HFF-Myc (cell line): ENCODE results near the gene BIN2.
"Not testable (repeated sequence)": the region's sequence is repeated elsewhere in the genome, so short reads cannot be mapped to it uniquely, and the experiment has no call there.

Experiments
- DNase-seq: peaks from one replicate; pipeline ENCODE4 v3.0.0-alpha.2; 2011; ENCODE audit warnings: low read depth; ENCODE audit errors: extremely low read depth
- H3K4me3 ChIP-seq: replicated peaks from 2 replicates; pipeline ENCODE4 v1.5.1; 2011; ENCODE audit warnings: low read depth, mild to moderate bottlenecking, control low read depth, low read length
- TF ChIP-seq, protein P1 (sequence below): IDR thresholded peaks from 2 replicates; pipeline ENCODE4 v1.5.1; 2012; ENCODE audit warnings: mild to moderate bottlenecking, low read depth, low read length, control low read depth; ENCODE audit errors: missing control alignments

BIN2 gene

DNA sequence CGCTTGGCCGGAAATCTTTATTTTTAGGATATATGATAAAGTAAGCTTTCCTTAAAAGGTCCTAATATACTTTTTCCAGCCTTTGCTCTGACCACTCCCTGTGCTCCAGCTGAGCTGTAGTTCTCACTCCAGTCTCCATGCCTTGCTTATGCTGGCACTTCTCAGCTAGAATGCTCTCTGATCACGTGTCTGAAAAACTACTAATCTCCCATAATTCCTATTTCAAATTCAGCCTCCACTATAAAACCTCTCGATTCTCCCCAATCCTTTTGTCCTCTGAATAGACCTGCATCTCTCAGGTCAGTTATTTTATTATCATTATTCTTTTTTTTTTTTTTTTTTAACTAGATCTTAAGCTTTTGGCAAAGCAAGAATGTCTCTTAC is 3.7 kb downstream of the BIN2 start:
- H3K4me3 ChIP-seq = no peak overlapping the region
- TF ChIP-seq, protein P1, sequence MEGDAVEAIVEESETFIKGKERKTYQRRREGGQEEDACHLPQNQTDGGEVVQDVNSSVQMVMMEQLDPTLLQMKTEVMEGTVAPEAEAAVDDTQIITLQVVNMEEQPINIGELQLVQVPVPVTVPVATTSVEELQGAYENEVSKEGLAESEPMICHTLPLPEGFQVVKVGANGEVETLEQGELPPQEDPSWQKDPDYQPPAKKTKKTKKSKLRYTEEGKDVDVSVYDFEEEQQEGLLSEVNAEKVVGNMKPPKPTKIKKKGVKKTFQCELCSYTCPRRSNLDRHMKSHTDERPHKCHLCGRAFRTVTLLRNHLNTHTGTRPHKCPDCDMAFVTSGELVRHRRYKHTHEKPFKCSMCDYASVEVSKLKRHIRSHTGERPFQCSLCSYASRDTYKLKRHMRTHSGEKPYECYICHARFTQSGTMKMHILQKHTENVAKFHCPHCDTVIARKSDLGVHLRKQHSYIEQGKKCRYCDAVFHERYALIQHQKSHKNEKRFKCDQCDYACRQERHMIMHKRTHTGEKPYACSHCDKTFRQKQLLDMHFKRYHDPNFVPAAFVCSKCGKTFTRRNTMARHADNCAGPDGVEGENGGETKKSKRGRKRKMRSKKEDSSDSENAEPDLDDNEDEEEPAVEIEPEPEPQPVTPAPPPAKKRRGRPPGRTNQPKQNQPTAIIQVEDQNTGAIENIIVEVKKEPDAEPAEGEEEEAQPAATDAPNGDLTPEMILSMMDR = no peak
- no peak for DNase-seq

DNA sequence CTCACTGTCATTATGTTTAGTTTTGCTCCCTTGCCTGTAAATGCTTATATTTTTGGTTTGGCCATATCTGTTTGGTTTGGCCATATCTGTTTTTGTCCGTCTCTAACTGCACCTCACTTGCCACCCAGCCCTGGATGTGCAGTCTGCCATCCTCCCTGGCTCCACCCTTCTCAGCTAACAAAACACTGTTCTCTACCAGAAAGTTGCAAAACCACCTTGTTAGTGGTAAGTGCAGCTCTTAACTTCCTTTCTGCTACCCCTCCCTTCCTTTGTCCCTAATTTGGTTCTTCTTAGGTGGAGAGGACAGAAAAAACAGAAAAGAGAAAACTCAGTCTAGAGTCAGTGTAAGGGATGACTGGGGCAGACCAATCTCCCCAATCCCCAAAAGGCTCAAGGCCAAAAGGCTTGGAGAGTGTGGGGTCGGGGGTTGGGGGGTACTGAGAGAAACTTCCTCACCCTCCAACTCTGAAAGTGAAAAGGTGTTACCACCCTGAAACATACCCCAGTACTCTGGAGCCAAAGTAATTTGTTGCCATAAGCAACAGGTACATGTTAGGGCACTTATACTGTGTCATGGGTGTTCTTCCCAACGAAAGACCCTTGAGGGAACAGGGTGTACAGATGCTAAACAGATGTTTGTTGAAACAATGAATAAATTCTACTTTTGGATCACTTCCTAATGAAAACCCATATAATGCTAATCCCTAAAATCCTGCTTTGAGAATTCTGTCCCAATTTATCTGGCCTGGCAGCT is 5.0 kb downstream of the BIN2 start:
- DNase-seq = no peak
- no peak overlapping the region for H3K4me3 ChIP-seq
- TF ChIP-seq, protein P1 = no peak

DNA sequence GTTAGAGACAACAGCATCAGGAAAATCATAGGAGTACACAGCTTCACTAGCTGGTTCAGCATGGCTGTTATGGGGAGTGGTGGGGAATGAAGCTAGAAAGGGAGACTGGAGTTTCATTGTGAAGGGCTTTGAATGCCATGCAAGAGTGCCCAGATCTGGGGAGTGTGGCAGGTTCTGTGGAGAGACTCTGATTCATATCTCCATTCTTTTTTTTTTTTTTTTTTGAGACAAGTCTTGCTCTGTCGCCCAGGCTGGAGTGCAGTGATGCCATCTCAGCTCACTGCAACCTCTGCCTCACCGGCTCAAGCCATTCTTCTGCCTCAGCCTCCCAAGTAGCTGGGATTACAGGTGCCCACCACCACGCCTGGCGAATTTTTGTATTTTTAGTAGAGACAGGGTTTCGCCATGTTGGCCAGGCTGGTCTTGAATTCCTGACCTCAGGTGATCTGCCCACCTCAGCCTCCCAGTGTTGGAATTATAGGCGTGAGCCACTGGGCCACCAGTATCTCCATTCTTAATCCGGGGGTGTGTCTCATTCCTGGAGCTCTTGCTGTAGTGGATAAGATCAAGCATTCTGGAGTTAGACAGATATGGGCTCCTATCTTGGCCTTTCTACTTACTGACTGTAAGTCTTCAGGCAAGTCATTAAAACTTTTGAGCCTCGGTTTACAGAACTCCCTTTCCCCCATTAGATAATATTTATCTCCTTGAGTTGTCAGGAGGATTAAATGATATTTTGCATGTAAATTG is 5.7 kb downstream of the BIN2 start:
- not testable (repeated sequence) for H3K4me3 ChIP-seq, DNase-seq

DNA sequence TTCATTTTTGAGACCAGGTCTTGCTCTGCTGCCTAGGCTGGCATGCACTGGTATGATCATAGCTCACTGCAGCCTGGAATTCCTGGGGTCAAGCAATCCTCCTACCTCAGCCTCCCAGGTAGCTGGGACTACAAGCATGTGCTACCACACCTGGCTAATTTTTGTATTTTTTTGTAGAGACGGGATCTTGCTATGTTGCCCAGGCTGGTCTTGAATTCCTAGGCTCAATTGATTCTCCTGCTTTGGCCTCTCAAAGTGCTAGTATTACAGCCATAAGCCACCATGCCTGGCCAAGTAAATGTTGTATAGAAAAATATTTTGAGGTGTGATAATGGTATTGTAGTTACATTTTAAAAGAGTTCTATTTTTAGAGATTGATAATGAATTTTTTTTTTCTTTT is 12.6 kb downstream of the BIN2 start:
- DNase-seq = no peak
- TF ChIP-seq, protein P1 = no peak
- H3K4me3 ChIP-seq = no peak overlapping the region

DNA sequence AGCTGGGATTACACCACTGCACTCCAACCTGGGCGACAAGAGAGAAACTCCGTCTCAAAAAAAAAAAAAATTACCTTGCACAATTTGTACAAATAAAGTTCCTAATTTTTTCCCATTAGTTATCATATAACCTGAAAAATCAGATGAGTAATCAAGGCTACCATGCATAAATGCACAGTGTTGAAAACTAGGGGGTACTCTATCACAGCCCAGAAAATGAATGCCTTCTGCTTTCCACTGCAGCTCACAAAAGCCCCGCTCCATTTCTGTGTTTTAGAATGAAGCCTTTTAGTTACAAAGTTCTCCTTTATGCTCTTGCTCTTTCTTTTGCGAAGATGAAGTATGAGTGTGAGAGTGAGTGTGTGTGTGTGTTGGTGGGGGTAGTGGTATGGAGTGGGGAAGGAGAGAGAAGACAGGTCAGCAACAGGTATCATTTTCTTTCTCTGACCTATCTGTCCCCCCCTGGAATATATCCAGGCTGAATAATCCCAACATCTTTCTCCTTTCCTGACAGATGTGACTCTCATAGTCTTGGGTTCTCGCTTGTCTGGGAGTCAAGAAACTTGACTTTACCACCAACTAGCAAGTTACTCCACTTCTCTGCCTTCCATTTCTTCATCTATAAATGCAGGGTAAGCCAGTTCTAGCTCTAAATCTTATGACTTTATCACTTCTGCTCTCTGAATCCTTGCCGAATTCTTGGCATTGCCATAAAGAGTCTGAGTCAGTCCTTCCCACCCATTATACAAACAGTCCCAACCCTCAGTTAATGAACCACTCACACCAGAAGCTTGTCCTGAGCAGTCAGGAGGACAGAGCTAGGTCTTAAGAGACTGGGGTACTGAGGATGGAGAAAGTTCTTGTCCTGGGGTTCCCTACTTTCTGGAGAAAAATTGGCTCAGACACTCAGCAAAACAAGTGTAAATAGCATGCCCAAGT is 16.1 kb downstream of the BIN2 start:
- no peak overlapping the region for H3K4me3 ChIP-seq
- TF ChIP-seq, protein P1 = no peak
- DNase-seq = no peak

DNA sequence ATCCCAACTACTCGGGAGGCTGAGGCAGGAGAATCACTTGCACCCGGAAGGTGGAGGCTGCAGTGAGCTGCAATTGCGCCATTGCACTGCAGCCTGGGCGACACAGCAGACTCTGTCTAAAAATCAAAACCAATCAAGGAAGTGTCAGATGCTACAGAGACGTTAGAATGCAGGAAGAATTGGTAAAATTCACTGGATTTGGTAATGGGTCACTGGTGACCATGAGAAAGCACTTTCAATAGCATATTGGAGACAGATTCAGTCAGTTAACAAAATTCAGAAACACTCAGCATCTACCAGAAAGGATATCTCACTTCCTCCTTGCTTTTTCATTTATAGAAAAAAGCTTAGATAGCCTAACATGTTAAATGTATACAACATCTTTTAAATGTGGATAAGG is 17.5 kb downstream of the BIN2 start:
- TF ChIP-seq, protein P1 = no peak
- H3K4me3 ChIP-seq = no peak overlapping the region
- no peak for DNase-seq

DNA sequence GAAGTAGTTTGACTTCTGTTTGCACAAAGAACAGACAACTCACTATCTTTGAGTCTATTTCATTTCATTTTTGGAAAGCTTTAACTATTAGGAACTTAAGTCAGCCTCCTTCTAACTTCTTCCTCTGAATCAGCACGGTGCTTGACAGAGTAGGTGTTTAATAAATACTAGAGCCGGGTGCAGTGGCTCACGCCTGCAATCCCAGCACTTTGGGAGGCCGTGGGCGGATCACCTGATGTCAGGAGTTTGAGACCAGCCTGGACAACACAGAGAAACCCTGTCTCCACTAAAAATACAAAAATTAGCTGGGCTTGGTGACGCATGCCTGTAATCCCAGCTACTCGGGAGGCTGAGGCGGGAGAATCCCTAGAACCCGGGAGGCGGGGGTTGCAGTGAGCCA is 23.2 kb downstream of the BIN2 start:
- DNase-seq, H3K4me3 ChIP-seq: not testable (repeated sequence)
